Stimulated activated naive B cell treated with anti-CD40 and anti-IgM and Interleukin-4, amounts not matched to agents 10 μg/mL and 1 μg/mL and 100 μg/mL, for 72 hours (primary cell): ENCODE measurements around the gene GJC2.
A peak's percentile ranks its signal among the peaks of the same experiment; 100 is the strongest.
"Not testable (repeated sequence)": the region's sequence is repeated elsewhere in the genome, so short reads cannot be mapped to it uniquely, and the experiment has no call there.

ENCODE experiments used
- ATAC-seq, 2 donors: fragments of 150-1000 bp; cut with Tn5 transposase; replicated peaks; 2 replicates each; pipeline ENCODE4 v1.10.0; 2021; ENCODE audit warnings: moderate library complexity in 1 of 2
- DNase-seq: peaks from one replicate; pipeline ENCODE4 v3.0.0; 2021
- H3K27ac Mint-ChIP-seq: one replicate; pipeline ENCODE4 v1.8.0; 2022; ENCODE audit warnings: mild to moderate bottlenecking, mixed read lengths
- H3K27me3 Mint-ChIP-seq, 2 donors: one replicate each; pipeline ENCODE4 v1.8.0; 2022; ENCODE audit warnings: mixed read lengths in 2 of 2
- H3K36me3 Mint-ChIP-seq, 2 donors: one replicate each; pipeline ENCODE4 v1.8.0; 2022; ENCODE audit warnings: mixed read lengths in 2 of 2, mild to moderate bottlenecking in 1 of 2
- H3K4me1 Mint-ChIP-seq, 2 donors: one replicate each; pipeline ENCODE4 v1.8.0; 2022; ENCODE audit warnings: mixed read lengths in 2 of 2, mild to moderate bottlenecking in 1 of 2
- H3K4me3 Mint-ChIP-seq, 2 donors: one replicate each; pipeline ENCODE4 v1.8.0; 2022; ENCODE audit warnings: mild to moderate bottlenecking in 2 of 2, mixed read lengths in 2 of 2, moderate library complexity in 1 of 2
- H3K9me3 Mint-ChIP-seq, 2 donors: one replicate each; pipeline ENCODE4 v1.8.0; 2022; ENCODE audit warnings: mixed read lengths in 2 of 2, mild to moderate bottlenecking in 1 of 2

GJC2 gene

GRCh38 chr1:228182296-228183030, 32.7 kb downstream of the GJC2 start:
- no peak for ATAC-seq
- H3K27ac Mint-ChIP-seq, result no peak overlapping the region
- no peaks in the 10 kb centered on the region for H3K9me3 Mint-ChIP-seq

GRCh38 chr1:228184152-228184551, 34.4 kb downstream of the GJC2 start:
- Mint-ChIP-seq H3K27me3 (no peaks in the 10 kb centered on the region), H3K4me3 (no peak overlapping the region), H3K9me3 (peaks cover 0 to 6% of the 10 kb centered on the region in 2 donors), H3K27ac (peak overlapping the region; percentile 59), H3K36me3 (peaks cover 9 to 22% of the 10 kb centered on the region in 2 donors), H3K4me1 (peaks cover 0 to 5% of the 10 kb centered on the region in 2 donors)
- ATAC-seq (no peak), DNase-seq (no peak)

More at GRCh38 chr1:228182296-228183030, 32.7 kb downstream of the GJC2 start:
- H3K4me1 Mint-ChIP-seq, result peaks cover 8 to 22% of the 10 kb centered on the region in 2 donors
- H3K36me3 Mint-ChIP-seq, result peaks cover 7 to 22% of the 10 kb centered on the region in 2 donors
- H3K27me3 Mint-ChIP-seq, result no peaks in the 10 kb centered on the region
- no peak overlapping the region for H3K4me3 Mint-ChIP-seq
- DNase-seq, result no peak

GRCh38 chr1:228185641-228185965, 35.9 kb downstream of the GJC2 start:
- no peak for DNase-seq
- peaks cover 0 to 6% of the 10 kb centered on the region in 2 donors for H3K9me3 Mint-ChIP-seq
- peaks cover 11 to 24% of the 10 kb centered on the region in 2 donors for H3K36me3 Mint-ChIP-seq
- H3K4me1 Mint-ChIP-seq, result no peaks in the 10 kb centered on the region
- no peak overlapping the region for H3K27ac Mint-ChIP-seq
- H3K4me3 Mint-ChIP-seq, result no peak overlapping the region
- ATAC-seq, result no peak
- no peaks in the 10 kb centered on the region for H3K27me3 Mint-ChIP-seq

- not testable (repeated sequence) for H3K4me3 Mint-ChIP-seq, H3K4me1 Mint-ChIP-seq, H3K9me3 Mint-ChIP-seq, ATAC-seq, H3K27ac Mint-ChIP-seq, DNase-seq, H3K27me3 Mint-ChIP-seq
- H3K36me3 Mint-ChIP-seq, result peaks cover 12 to 28% of the 10 kb centered on the region in 2 donors
Observed at GRCh38 chr1:228188249-228188648, 38.5 kb downstream of the GJC2 start.

DNA sequence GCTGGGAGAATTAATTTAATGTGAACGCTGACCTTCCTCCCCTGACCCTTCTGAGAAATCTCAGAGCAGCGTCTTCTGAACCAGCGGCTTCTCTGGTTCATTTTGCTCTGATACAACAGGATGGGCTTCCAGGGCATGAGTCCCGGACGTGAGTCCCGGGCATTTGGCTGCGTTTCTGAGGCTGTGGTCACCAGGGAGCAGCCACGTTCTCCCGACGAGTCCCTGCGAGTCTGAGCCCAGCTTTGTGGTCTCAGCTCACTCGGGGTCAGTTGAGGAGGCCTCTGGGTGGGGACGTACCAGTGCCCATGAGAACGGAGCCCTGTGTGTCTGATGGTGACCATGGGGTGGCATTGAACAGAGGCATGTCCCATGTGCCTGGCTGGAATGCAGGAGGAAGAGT, 40.5 kb downstream of the GJC2 start:
- H3K27ac Mint-ChIP-seq, result no peak overlapping the region
- no peaks in the 10 kb centered on the region for H3K4me1 Mint-ChIP-seq
- ATAC-seq (no peak), DNase-seq (no peak)
- no peak overlapping the region for H3K4me3 Mint-ChIP-seq
- peaks cover 0 to 8% of the 10 kb centered on the region in 2 donors for H3K9me3 Mint-ChIP-seq
- H3K27me3 Mint-ChIP-seq, result no peaks in the 10 kb centered on the region
- peaks cover 12 to 25% of the 10 kb centered on the region in 2 donors for H3K36me3 Mint-ChIP-seq

- DNase-seq (no peak), ATAC-seq (no peak)
- Mint-ChIP-seq H3K4me1 (no peaks in the 10 kb centered on the region), H3K27ac (no peak overlapping the region), H3K9me3 (peaks cover 0 to 8% of the 10 kb centered on the region in 2 donors), H3K4me3 (no peak overlapping the region), H3K27me3 (no peaks in the 10 kb centered on the region), H3K36me3 (peaks cover 18 to 31% of the 10 kb centered on the region in 2 donors)
Observed at GRCh38 chr1:228190778-228191177, 41.0 kb downstream of the GJC2 start.

- H3K9me3 Mint-ChIP-seq, result peaks cover 8 to 11% of the 10 kb centered on the region in 2 donors
- H3K27ac Mint-ChIP-seq, result no peak overlapping the region
- peaks cover 31 to 45% of the 10 kb centered on the region in 2 donors for H3K36me3 Mint-ChIP-seq
- DNase-seq (no peak), ATAC-seq (no peak)
- H3K27me3 Mint-ChIP-seq, result no peaks in the 10 kb centered on the region
- H3K4me1 Mint-ChIP-seq, result no peaks in the 10 kb centered on the region
- H3K4me3 Mint-ChIP-seq, result no peak overlapping the region
Observed at GRCh38 chr1:228194436-228194835, 44.7 kb downstream of the GJC2 start.

- no peak overlapping the region for H3K4me3 Mint-ChIP-seq
- ATAC-seq, result no peak
- DNase-seq, result no peak
Observed at GRCh38 chr1:228194921-228195812, 45.4 kb downstream of the GJC2 start.

DNA sequence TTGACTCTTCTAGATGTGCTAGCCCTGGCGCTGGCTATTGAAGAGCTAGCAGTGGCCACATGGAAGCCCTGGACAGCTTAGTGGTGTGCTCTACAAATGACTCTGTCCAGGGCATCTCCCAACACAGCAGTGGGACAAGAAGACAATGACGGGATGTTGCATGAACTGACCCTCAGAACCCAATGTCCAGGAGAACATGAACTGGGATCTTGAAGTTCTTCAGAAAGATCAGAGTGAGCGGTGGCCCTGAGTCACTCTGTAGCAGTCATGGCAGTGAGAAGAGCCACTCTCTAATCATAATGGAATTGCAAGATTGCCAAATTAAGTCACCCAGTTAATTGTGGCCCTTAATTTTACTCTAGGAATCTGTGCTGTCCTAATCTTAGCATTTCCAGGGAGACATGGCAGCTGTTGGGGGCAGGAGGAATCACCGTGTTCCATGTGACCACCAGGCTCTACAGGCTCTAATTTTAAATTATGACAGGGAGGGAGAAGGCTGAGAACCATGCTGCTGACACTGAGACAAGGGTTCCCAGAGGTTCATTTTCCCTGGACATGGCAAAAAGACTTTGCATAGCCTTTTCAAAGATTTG, 47.9 kb downstream of the GJC2 start:
- H3K4me1 Mint-ChIP-seq, result no peaks in the 10 kb centered on the region
- peaks cover 17 to 19% of the 10 kb centered on the region in 2 donors for H3K9me3 Mint-ChIP-seq
- no peaks in the 10 kb centered on the region for H3K27me3 Mint-ChIP-seq
- no peak overlapping the region for H3K4me3 Mint-ChIP-seq
- no peak for ATAC-seq
- H3K27ac Mint-ChIP-seq, result peak overlapping the region; percentile 20
- peaks cover 44 to 55% of the 10 kb centered on the region in 2 donors for H3K36me3 Mint-ChIP-seq
- DNase-seq, result no peak

More at GRCh38 chr1:228194921-228195812, 45.4 kb downstream of the GJC2 start:
- H3K4me1 Mint-ChIP-seq, result no peaks in the 10 kb centered on the region
- H3K36me3 Mint-ChIP-seq, result peaks cover 34 to 48% of the 10 kb centered on the region in 2 donors
- peaks cover 13 to 15% of the 10 kb centered on the region in 2 donors for H3K9me3 Mint-ChIP-seq
- H3K27me3 Mint-ChIP-seq, result no peaks in the 10 kb centered on the region
- no peak overlapping the region for H3K27ac Mint-ChIP-seq

DNA sequence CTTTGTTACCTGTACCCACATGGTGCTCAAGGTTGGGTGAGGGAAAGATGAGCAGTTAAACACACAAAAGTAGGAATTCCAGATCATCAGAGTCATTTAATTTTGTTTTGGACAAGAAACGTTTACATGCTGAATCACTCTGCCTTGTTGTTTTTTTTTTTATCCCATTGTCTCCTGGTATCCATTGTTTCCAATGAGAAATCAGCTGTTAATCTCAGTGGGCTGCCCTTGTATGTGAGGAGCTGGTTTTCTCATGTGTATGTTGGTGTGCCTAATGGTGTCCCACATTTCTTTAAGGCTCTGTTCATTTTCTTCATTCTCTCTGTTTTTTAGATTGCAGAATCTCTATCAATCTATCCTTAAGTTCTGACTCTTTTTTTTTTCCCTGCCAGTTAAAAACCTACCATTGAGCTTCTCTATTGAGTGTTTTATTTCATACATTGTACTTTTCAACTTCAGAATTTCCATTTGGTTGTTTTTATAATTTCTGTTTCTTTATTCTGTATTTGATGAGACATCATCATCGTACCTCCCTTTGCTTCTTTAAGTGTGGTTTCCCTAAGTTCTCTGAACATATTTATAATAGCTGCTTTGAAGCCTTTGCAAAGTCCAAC, 49.4 kb downstream of the GJC2 start:
- Mint-ChIP-seq H3K4me3 (no peak overlapping the region), H3K27me3 (no peaks in the 10 kb centered on the region), H3K4me1 (no peaks in the 10 kb centered on the region), H3K9me3 (peaks cover 17 to 19% of the 10 kb centered on the region in 2 donors), H3K36me3 (peaks cover 44 to 55% of the 10 kb centered on the region in 2 donors), H3K27ac (no peak overlapping the region)
- no peak for ATAC-seq
- no peak for DNase-seq

DNA sequence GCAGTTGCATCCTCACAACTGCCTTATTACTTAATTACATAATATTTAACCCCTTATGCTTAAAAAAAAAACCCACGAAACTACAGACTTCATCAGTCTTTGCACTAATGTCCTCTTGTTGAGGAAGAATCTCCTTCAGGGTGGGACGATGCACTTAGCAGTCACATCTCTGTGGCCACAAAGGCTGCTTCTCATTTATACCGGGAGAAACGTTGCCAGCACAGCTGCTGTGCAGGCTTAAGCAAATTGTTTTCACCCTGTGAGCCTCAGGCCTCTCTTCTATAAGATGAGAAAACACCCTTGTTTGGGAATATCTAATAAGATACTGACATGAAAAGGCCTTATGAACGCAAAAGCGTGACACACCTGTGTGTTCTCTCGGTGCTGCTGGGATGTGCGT, 55.2 kb downstream of the GJC2 start:
- H3K4me1 Mint-ChIP-seq, result no peaks in the 10 kb centered on the region
- no peak overlapping the region for H3K4me3 Mint-ChIP-seq
- no peak overlapping the region for H3K27ac Mint-ChIP-seq
- H3K36me3 Mint-ChIP-seq, result peaks cover 15 to 17% of the 10 kb centered on the region in 2 donors
- no peak for ATAC-seq
- H3K9me3 Mint-ChIP-seq, result peaks cover 4 to 8% of the 10 kb centered on the region in 2 donors
- DNase-seq, result no peak
- H3K27me3 Mint-ChIP-seq, result peaks cover 3 to 21% of the 10 kb centered on the region in 2 donors

DNA sequence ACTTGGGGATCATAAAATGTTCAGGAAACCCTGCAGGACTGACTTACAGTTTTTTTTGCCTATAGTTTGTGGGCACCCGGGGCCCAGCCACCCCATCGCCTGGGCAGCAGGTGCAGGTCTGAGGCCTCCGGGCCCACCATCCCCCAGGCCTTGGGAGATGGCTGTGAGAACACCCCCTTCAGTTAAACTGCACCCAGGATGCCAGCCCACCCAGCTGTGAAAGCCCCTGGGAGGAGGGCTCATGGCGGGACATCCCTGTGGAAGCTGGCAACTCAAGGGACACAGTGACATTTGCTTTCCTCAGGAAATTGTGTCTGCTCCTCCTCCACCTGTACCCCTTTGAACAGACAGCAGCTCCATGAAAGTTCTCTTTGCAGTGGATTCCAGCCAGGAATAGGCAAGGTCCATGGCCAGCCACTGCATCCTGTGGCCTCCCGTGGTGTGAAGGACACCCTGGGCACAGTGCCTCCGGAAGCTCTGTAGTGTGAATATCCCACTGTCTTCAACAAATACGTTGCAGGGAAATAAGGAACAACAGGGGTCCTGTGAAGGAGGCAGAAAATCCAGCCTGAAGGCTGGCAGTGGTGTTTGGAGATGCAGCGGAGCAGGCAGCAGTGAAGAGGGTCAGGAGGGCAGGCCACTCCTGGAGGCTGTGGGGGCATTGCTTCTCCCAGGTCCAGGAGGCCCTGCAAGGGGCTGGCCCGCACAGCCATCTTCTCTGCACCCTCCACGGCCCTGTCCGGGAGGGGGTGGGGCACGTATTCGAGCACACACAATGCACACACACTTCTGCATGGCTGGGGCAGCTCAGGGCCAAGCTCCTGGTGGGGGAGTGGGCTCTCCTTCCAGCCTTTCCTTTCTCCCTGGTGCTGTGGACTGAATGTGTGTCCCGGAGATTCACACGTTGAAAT, 56.1 kb downstream of the GJC2 start:
- Mint-ChIP-seq H3K36me3 (peaks cover 8 to 10% of the 10 kb centered on the region in 2 donors), H3K27ac (no peak overlapping the region), H3K4me3 (no peak overlapping the region), H3K9me3 (peaks cover 0 to 4% of the 10 kb centered on the region in 2 donors), H3K27me3 (peaks cover 3 to 21% of the 10 kb centered on the region in 2 donors), H3K4me1 (no peaks in the 10 kb centered on the region)
- ATAC-seq (no peak), DNase-seq (no peak)

GRCh38 chr1:228206582-228207351, 57.0 kb downstream of the GJC2 start:
- H3K27me3 Mint-ChIP-seq, result peaks cover 3 to 21% of the 10 kb centered on the region in 2 donors
- no peak overlapping the region for H3K27ac Mint-ChIP-seq
- no peak overlapping the region for H3K4me3 Mint-ChIP-seq
- DNase-seq, result no peak
- H3K4me1 Mint-ChIP-seq, result peaks cover 0 to 3% of the 10 kb centered on the region in 2 donors
- H3K36me3 Mint-ChIP-seq, result peaks cover 0 to under 1% of the 10 kb centered on the region in 2 donors
- no peak for ATAC-seq
- H3K9me3 Mint-ChIP-seq, result no peaks in the 10 kb centered on the region
